Esophagus squamous epithelium (tissue), 5 donors: Measurements from ENCODE around the gene VPS35. TPM values are rescaled to one million over a fixed set of nuclear protein-coding genes. Genes with fewer than 3 reads are reported as not detected.
A peak's percentile ranks its signal among the peaks of the same experiment; 100 is the strongest.

Source experiments
- DNase-seq: peaks from one replicate; lab custom pipeline; 2025; lab: John Stamatoyannopoulos, UW
- H3K27ac ChIP-seq, 4 donors: fragments of 200-600 bp; sonication (generic); one replicate each; pipeline ENCODE4 v1.5.1; 2016 to 2019; ENCODE audit warnings: mild to moderate bottlenecking in 1 of 4
- H3K27me3 ChIP-seq, 4 donors: fragments of 200-600 bp; sonication (generic); 1 replicate in 3 of 4; 2 replicates in 1 of 4; pipeline versions ENCODE4 v1.5.1 to v1.6.0; 2017 to 2021; ENCODE audit warnings: antibody characterized with exemption in 1 of 4
- H3K36me3 ChIP-seq, 3 donors: fragments of 200-600 bp; sonication (generic); one replicate each; pipeline ENCODE4 v1.5.1; 2016 to 2019
- H3K4me1 ChIP-seq, 3 donors: fragments of 200-600 bp; sonication (generic); one replicate each; pipeline ENCODE4 v1.5.1; 2017 to 2019
- H3K4me3 ChIP-seq, 4 donors: fragments of 200-600 bp; sonication (generic); 1 replicate in 3 of 4; 2 replicates in 1 of 4; pipeline ENCODE4 v1.5.1; 2016 to 2019; ENCODE audit warnings: mild to moderate bottlenecking in 2 of 4, moderate library complexity in 1 of 4
- H3K9me3 ChIP-seq, 3 donors: fragments of 200-600 bp; sonication (generic); one replicate each; pipeline ENCODE4 v1.5.1; 2016 to 2019
- POLR2A ChIP-seq, 4 donors: fragments of 450-650 bp; IDR thresholded peaks; one replicate each; pipeline ENCODE4 v1.6.1; 2017; ENCODE audit warnings: antibody characterized with exemption in 4 of 4, mild to moderate bottlenecking in 4 of 4, moderate library complexity in 3 of 4
- WGBS, 2 donors: methylation state at CpG; one replicate each; pipeline ENCODE4 v1.1.5; 2018; 5-methylcytosine and 5-hydroxymethylcytosine counted together
- intact Hi-C: fragments of 100-400 bp; cut with DNase I; formaldehyde crosslinking; loops from one replicate; pipeline ENCODE4 v1.15.0; 2022
- total RNA-seq, 4 donors: library from RNA; depleted of rRNA; stranded (reverse); fragments of >200 nt; gene quantifications; one replicate each; pipeline ENCODE4 v1.1.0, GENCODE V29; 2016
- TF ChIP-seq, protein P1 (sequence below), 6 experiments: fragments of 450-650 bp in 4 of 6; fragments of 200-600 bp in 2 of 6; sonication (generic) in 2 of 6; IDR thresholded peaks; one replicate each; pipeline ENCODE4 v1.5.1; 2016 to 2019; ENCODE audit warnings: antibody characterized with exemption in 6 of 6, mild to moderate bottlenecking in 4 of 6, moderate library complexity in 4 of 6
- donor health status: DM: yes; HTN: yes; CAD: no.

VPS35 gene
- total RNA-seq, 4 donors from 2014 or later, result 34.0 to 129 (median 88.0) TPM

DNA sequence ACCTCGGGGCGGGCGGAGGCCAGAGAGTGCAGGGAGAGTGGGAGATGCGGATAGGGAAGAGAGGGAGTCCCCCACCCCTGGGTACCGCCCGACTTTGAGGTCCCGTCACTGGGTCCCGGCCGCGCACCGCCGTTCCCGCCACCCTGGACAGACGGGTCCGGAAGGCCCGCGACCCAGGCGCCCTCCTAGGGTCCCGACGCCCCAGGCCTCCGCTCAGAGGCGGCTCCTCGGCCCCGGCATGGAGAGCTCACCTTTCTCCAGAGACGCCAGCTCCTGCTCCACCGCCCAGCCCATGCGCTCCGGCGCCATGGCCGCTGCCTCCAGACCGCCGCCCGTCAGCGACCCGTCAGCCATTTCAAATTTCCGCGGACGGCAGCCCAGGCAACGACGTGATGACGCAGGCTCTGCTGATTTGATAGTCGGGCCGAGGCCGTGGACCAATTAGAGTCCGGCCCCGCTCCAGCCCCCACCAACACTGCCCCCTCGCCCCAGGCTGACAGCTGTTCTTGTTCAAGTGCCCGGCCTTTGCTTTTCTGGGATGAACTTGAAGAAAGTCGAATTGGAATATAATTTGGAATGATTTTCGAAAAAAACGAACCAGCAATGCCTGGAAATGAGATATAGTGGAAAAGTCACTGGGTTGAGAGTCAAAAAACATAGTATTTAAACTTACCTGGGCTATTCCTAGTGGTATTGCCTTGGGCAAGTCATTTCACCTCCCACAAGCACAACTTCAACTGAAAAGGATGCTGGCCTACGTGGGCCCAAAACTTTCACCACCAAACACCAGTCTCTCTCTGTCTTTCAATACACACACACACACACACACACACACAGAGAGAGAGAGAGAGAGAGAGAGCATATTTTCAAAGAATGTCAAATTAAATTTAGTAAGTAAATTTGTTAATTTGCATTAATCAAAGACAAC, 67.7 kb downstream of the VPS35 start, which contains the start of gene SHCBP1:
Gene SHCBP1, minus strand, starts transcription at position 374 of the 928 bp plus-strand sequence. Its CDS starts 20 bp downstream, at position 354.
- WGBS, 2 donors, result 3 to 4% methylated on average over 5 to 19 of the region's 52 CpGs
- intact Hi-C loops, result no loop called here
- peak within 1 kb of the TSS in 3 of 4 donors; percentile 23 to 62 (median 47) for H3K27ac ChIP-seq

DNA sequence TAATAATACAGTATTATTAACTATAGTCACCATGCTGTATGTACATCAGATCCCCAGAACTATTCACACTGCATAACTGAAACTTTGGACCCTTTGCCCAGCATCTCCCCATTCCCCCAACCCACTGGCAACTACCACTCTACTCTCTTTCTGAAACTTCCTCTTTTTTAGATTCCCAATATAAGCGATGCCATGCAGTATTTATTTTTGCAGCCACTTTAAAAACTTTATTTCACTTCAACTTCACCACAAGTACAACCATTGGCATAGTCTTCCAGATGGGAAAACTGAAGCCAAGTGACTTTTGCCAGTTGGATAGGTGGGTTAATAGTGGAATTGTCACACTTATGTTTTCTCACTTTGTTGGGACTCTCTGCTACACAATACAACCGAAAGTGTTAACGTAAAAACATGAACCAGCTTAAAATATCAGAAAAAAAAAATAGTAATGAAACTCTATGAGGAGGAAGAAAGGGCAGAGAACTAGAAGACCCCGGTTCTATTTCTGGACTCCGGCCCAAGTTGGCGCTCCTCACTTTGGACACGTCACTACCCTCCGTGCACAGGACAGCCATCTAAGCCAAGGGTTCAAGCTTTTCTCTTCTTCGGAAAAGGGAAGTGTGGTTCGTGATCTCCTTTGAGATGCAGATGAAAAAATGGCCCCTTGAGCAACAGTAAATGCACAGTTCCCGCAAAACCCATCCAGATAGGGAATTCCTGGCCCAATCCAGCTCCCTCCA, 68.5 kb downstream of the VPS35 start:
- no peak for DNase-seq
- peak overlapping the region; percentile 62 to 84 (median 70) for H3K4me3 ChIP-seq
- peak overlapping the region in 3 of 4 donors; percentile 23 to 62 (median 47) for H3K27ac ChIP-seq
- 5% methylated on average over 11 of the region's 11 CpGs for WGBS, 2 donors
- intact Hi-C loops, result no loop called here
- H3K36me3 ChIP-seq, result no peaks in the 10 kb centered on the region
- peaks cover 5 to 18% (median 5%) of the 10 kb centered on the region in 3 donors for H3K4me1 ChIP-seq
- H3K27me3 ChIP-seq, result no peaks in the 10 kb centered on the region
- TF ChIP-seq, protein P1, sequence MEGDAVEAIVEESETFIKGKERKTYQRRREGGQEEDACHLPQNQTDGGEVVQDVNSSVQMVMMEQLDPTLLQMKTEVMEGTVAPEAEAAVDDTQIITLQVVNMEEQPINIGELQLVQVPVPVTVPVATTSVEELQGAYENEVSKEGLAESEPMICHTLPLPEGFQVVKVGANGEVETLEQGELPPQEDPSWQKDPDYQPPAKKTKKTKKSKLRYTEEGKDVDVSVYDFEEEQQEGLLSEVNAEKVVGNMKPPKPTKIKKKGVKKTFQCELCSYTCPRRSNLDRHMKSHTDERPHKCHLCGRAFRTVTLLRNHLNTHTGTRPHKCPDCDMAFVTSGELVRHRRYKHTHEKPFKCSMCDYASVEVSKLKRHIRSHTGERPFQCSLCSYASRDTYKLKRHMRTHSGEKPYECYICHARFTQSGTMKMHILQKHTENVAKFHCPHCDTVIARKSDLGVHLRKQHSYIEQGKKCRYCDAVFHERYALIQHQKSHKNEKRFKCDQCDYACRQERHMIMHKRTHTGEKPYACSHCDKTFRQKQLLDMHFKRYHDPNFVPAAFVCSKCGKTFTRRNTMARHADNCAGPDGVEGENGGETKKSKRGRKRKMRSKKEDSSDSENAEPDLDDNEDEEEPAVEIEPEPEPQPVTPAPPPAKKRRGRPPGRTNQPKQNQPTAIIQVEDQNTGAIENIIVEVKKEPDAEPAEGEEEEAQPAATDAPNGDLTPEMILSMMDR (IDR thresholded peaks at IDR 0.05), result no peak
- TF ChIP-seq POLR2A (IDR thresholded peaks at IDR 0.05), result no peak
- H3K9me3 ChIP-seq, result no peaks in the 10 kb centered on the region

More for the DNA sequence above, 67.7 kb downstream of the VPS35 start, which contains the start of gene SHCBP1:
- Histone ChIP-seq H3K27me3 (no peaks in the 10 kb centered on the region), H3K9me3 (no peaks in the 10 kb centered on the region), H3K36me3 (no peaks in the 10 kb centered on the region), H3K4me1 (peaks cover 5 to 18% (median 5%) of the 10 kb centered on the region in 3 donors), H3K4me3 (peak within 1 kb of the TSS; percentile 62 to 84 (median 70))
- peak; percentile 33 for DNase-seq
- TF ChIP-seq, protein P1 (IDR thresholded peaks at IDR 0.05), result no peak
- TF ChIP-seq POLR2A (IDR thresholded peaks at IDR 0.05), result no peak

DNA sequence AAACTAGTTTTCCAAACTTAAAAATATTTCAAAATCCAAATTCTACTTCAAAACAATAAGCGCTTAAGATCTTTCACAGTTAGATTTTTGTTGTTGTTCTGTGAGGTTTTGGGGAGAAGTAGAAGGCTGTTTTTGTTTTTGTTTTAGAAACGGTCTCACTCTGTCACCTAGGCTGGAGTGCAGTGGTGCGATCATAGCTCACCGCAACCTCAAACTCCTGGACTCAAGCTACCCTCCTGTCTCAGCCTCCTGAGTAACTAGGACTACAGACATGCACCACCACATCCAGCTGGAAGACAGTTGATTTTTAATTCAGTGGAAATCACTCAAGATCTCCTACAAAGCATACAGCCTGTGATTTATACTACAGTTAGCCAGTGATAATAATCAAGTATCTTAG, 70.5 kb downstream of the VPS35 start:
- Histone ChIP-seq H3K4me3 (no peak overlapping the region), H3K27ac (no peak overlapping the region), H3K36me3 (no peaks in the 10 kb centered on the region), H3K9me3 (no peaks in the 10 kb centered on the region), H3K27me3 (no peaks in the 10 kb centered on the region), H3K4me1 (peaks cover 5 to 18% (median 5%) of the 10 kb centered on the region in 3 donors)
- intact Hi-C loops, result no loop called here
- DNase-seq, result no peak
- TF ChIP-seq POLR2A (IDR thresholded peaks at IDR 0.05), result no peak
- TF ChIP-seq, protein P1 (IDR thresholded peaks at IDR 0.05), result no peak
- 73 to 85% methylated on average over 4 of the region's 4 CpGs for WGBS, 2 donors

DNA sequence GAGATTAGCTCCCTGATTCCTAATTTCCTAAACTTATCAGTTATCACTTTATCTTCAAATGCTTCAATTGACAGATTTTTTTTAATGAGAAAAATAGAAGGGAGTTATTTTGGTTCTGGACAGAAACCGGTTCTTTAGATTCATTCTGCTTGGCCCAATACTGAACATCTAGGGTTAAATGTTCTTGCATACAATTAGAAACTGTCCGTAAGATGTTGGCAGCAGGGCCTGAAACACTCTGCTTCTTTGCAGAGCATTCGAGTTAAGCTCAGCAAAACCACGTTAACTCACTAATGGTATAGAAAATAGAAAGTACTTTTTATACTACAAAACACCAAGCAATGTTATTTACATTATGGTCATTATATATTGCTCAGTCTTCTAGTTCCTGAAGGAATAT, 75.0 kb downstream of the VPS35 start:
- H3K27ac ChIP-seq, result no peak overlapping the region
- TF ChIP-seq, protein P1 (IDR thresholded peaks at IDR 0.05), result no peak
- no peak for TF ChIP-seq POLR2A (IDR thresholded peaks at IDR 0.05)
- no peaks in the 10 kb centered on the region for H3K27me3 ChIP-seq
- intact Hi-C loops, result no loop called here
- H3K4me1 ChIP-seq, result no peaks in the 10 kb centered on the region
- H3K36me3 ChIP-seq, result no peaks in the 10 kb centered on the region
- no peak for DNase-seq
- WGBS, 2 donors, result 70 to 71% methylated on average over 4 of the region's 4 CpGs
- H3K9me3 ChIP-seq, result no peaks in the 10 kb centered on the region
- no peak overlapping the region for H3K4me3 ChIP-seq
